ENCODE data around the gene TEX13D.

- TF ChIP-seq CTCF (IDR thresholded peaks at IDR 0.05) (no peak), POLR2AphosphoS5 (IDR thresholded peaks at IDR 0.05) (no peak)
These were observed 22.2 kb downstream of the TEX13D start for GRCh38 chrX:124354648-124355047.

Data from prostate gland (tissue), 2 donors.